ENCODE measurements around the gene SNX27.

Gene SNX27

DNA sequence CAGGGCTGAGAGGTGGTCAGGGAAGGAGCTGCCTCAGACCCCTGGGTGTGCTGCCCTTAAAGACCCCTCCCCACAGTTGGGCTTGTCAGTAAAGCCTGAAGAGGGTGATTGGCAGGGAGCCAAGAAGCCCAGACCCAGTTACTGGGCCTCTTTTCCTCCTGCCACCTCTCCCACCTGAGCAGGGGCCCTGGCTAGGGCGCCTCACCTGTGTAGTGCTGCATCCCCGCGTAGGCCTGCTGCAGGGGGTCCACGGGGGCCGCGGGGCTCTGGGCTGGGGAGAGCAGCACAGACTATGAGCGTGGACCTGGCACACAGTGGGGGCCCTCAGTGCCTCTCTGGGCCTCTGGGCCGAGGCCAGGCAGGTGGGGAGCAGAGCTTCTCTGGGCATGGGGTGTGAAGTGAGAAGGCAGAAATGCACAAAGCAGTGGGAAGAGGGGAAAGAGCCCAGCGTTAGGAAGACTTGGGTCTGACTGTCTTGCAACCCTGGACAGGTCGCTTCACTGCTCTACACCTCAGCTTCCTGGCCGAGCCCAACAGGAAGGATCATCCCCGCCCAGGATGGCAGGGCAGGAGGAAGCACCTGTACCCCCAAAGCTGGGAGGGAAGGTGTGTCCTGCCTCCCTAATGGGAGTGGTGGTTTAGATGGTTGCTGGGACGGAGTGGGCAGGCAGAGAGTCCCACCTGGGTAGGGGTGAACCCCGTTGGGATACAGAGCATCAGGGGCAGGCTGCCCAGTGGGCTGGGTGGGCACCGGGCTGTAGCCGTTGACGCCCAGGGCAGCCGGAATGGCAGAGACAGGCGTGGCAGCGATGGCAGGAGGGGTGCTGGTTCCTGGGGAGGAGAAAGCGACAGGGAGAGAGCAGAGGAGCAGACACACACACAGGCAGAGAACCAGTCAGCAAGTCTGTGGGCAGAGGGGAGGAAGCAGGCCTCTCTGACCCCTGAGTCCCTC is 94.9 kb downstream of the SNX27 start:
- DNase-seq = no peak

DNA sequence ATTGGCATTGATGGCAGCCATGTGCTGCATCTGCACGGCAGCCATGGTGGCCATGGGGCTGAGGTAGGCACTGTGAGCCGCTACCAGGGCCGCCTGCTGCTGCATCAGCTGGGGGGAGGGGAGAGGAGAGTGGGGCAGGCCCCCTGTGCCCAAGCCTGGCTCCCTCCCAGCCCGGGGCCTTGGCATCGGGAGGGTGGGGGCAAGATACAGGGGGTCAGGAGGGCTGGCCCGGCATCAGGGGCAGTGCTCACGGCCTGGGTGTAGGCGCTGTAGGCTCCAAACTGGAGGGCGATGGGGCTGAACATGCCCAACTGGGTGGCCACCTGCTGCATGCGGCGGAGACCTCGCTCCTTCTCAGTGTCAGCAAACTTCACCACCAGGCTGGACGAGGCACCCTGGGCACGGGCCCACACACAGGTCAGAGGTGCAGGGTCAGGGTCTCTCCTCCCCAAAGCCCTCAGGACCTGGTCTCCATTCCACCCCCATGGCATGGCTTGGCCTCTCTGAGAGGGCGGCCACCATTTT is 95.8 kb downstream of the SNX27 start:
- DNase-seq = no peak

DNA sequence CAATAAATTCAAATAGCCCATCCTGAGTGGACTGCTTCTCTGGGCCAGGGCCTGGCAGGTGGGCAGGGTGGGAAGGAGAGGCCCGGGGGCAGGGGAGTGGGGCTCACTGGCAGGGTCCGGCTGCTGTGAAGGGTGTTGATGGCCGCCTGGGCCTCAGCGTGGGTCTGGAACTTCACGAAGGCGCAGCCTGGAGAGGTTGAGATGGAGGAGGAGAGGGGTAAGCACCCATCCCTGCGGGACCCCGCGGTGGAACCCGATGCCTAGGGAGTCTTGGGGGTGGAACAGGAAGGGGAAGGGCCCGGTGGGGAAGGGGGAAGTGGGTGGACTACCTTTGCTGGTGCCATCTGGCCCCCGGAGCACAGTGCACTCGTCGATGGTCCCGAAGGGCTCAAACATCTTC is 97.0 kb downstream of the SNX27 start:
- no peak for DNase-seq

DNA sequence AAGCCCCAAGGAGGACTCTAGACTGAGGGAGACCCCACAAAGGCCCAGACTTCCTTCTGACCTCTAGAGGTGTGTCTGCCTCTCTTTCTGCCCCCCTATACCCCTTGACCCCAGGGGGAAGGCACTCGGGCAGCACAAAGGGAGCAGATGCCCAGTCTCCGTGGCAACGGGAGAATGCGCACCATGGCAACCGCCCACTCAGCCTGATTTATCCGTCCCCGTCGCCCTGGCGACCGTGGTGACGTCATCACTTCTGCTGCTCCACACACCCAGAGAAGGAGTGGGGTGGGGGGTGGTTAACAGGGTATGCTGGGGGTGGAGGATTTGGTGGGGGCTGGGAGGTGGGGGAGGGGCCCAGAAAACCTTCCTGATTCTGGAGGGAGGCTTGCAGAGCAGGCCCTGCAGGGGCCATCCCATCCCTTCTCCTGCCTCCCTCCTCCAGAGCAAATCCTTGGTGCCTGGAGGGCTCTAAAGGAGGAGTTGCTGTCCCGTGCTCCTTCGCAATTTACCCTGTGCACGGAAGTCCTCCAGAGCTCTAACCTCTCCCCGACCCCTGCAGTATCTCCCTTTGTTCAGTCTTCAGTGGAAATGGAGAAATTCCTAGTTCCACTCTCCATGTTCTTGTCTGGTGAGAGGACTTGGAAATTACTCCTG is 98.5 kb downstream of the SNX27 start:
- DNase-seq = no peak

DNA sequence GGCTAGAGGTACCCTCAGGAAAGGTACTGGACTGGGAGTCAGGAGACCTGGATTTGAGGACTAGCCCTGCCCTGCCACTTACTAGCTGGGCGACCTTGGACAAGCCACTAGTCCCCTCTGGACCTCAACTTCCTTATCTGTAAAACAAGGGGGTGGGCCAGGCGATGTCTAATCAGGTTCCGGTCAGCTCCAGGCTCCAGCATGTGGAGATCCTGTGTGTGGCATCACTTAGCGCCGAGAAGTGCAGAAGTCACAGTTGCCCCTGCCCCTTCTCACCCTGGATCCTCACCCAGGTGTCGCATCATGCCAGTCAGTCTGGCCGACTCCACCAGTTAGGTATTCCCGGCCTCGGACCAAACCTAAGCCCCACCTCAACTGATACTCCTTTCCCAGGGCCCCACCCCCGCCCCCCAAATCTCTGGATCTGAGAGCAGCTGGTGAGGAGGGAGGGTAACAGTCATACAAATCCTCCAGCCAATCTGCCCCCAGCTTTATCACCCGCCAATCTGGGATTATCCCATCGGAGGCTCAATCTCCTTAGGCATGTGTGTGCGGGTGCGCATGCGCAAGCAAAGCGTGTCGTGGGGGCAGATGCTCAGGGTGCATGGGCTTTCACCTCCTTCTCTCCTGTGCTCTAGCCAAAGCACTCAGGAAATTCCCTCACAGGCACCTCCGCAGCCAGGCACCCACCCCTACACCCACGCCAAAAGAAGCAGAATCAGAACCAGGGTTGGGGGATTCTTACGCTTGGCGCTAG is 99.4 kb downstream of the SNX27 start:
- no peak for DNase-seq

DNA sequence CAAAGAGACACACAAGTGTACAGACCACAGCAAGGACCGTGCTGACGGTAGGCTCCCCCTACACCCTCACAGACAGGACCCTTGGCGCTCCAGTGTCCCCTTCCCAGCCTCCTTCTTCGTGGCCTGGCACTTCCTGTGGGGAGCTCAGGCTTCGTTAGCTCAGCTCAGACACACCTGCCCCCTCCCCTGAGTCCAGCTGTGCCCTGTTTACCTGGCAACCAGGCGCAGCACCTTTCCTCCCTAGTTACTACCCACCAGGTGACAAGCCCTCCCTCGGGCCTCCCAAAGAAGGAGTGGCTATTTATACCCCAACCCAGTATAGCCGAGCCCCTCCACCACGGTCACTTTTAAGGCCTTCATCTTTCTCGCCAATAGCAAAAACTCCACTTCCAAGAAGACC is 100.1 kb downstream of the SNX27 start:
- DNase-seq = no peak

DNA sequence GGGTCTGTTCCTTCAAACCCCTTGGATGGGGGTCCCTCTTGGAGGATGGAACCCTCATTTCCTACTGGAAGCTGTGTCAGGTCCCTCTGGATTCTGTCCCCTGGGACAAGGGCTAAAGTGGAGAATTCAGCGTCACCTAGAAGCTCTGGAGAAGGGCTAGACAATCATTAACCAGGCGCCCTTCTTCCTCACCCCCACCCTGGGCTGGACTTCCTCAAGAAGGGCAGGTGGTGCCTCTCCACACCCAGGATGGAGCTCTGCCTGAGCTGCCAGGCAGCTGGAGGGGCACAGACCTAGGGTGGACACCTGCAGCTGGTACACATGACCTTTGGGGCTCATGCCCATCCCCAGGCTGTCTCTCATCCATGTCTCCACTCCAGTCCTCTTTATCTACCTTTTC is 101.2 kb downstream of the SNX27 start:
- no peak for DNase-seq

DNA sequence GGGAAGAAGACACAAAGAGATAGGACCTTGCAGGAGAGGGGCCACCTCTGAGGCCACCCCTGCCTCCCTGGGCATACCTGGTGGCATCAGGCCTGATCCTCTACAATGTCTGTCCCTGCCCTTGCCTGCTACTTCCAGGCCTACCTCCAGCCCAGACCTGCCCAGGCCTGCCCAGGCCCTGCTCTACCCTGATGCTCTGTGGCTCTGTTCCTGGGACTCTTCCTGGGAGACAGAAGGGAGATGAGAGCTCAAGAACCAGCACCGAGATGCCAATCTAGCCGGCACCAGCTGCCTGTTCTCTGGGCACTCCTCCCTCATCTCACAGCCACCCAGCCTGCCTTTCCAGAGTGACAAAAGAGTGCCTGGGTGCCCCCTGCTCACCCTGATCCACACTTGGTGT is 102.0 kb downstream of the SNX27 start:
- no peak for DNase-seq

DNA sequence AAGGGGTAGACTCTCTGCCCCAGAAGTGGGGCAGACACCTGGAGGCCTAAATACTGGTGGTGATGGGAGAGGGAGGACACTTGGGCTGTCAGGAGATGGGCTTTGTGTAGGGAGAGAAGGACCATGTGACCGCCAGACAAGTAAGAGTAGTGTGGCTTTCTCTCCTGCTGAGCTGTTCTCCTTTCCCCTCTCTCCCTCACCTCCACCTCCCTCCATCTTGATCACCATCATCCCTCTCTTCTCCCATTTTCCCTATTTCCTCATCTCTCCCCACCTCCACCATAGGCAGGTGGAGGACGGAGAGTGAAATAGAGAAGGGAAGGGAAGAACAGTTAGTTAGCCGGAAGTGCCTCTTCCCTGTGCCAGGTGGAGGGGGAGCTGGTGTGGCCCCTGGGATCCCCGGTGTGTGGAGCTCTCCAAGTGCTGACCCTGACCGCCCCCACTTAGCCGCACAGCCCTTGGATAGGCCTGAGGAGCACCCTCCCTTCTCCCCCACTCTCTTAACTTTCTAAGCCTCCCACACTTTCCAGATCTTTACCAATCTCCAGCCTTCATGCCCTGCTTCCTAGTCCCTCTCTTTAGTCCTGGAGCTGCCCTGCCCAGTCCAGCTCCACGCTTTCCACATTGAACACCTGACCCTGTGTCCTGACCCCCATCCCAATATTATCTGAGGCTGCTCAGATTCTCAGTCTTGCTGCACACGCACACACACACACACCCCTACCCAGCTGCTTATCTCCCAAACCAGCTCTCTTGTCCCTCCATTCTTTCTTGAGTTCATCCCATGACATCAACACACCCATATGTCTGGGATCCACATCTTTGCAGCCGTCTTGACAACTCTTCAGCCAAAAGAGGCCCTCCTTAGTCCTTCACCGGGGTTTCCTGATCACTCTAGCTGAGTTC is 103.2 kb downstream of the SNX27 start:
- no peak for DNase-seq

DNA sequence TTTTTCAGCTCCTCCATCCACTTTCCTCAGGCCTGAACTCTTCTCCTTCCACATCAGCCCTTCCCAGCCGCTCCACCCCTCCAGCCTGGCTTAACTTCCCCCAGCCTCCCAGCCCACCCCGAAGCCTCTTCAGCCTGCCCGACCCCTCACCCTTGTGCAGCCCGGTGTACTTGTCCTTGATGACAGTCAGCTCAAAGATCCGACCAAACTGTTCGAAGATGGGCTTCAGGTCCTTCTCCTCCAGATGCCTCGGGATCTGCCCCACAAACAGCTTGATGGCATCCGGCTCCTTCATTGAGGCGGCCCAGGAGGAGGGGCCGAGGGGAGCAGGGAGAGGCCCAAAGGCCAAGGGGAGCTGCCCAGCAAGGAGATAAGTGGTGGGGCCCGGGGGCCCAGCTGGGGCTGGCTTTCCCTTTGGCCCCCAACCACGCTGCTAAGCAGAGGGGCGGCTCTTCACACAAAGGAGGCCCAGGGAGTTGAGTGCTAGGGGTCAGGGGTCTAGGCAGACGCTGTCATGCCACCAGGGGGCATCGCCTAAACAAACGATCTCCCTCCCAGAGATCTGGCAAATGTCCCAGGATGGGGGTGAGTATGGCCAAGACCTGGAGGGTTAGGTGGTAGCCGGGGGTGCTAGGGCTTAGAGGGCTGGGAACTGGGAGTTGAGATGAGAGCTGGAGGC is 104.0 kb downstream of the SNX27 start:
- no peak for DNase-seq

DNA sequence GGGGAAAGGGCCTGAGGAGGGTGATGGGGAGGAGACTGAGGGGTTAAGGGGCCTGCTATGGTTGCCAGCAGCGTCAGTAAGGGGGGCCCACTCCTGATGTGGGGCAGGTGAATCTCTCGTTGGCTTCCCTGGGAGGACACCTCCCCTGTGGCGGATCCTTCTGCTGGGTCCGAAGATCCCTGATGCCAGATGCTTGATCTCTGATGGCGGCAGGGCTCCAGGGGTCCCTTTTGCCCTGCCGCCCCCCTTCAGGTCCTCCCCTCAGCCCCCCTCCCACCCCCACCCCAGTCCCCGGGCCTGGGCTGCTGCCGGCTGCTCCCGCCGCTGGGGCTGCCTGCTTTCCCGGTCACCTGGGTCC is 104.5 kb downstream of the SNX27 start:
- no peak for DNase-seq

DNA sequence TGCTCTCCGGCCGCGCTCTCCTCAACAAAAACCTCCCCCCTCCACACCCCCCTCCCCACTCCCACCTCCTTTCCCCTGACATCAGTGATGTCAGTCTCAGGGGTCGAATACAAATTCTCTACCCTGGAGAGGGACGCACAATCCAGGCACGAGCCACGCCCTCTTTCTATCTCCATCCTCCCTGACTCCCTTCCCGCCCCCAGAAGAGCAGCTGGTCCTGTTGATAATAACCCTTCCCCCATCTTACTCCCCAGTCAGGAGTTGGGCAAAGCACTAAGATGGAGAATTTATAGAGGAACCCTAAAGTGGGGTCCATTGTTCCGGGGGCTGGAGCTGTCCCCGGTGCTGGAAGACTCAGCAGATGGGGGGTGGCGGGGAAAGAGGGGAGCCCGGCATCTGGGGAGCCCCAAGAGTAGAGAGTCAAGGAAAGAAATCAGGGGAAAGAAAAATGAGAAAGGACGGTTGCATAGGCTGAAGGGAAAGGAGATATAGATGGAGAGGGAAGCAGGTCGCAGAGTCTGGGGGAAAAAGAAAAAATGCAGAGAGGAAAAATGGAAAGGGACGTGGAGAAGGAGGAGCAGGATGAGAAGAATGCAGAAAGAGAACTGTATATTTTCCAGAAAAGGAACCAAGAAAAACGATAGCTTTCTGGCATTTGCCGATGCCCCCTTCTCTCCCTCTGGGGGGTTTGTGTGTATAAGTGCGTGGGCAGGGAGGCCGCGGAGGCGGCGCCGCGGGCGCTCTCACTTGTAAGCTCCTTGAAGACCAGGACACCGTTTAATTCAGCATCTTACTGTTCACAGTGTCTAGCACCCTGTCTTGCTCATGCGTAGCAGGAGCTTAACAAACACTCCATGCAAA is 105.2 kb downstream of the SNX27 start, which contains the start of gene CELF3:
Gene CELF3, minus strand, starts transcription at position 33 of the 861 bp plus-strand sequence. CDS start 783 bp downstream, outside the sequence.
- no peak for DNase-seq

DNA sequence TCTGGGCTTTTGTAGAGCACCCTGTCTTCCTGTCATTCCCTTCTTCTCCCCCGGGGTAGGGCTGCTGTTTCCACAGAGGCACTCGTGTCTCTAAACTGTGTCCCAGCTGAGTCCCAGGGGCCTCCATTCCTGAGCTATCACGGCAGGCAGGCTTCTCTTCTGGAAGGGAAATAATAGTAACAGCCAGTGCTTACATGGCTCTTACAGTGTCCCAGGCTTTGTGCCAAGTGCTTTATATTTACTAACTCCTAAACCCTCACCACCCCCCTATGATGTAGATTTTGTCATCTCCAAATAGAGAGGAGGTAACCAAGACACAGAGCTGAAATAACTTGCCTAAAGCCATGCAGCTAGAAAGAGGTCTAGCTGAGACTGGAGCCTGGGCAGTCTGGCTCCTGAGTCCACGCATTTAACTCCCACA is 106.2 kb downstream of the SNX27 start:
- no peak for DNase-seq

DNA sequence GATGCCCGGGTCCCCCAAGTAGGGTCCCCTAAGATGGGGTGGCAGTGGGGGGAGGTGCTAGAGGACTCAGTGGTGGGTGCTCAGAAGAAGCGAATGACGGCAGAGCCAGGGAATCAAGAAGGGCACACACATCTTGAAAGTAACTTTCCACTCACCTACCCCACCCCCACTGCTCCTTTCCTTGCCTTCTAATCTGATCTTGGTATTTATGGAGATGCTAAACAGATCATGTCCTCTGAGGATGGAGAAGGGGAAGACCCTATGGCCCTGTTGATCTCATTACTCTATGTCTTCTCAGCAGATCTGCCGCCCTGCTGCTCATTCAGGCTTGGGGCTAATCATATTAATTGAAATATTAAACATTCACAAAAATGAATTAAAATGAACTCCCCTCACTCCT is 106.8 kb downstream of the SNX27 start:
- DNase-seq = no peak

DNA sequence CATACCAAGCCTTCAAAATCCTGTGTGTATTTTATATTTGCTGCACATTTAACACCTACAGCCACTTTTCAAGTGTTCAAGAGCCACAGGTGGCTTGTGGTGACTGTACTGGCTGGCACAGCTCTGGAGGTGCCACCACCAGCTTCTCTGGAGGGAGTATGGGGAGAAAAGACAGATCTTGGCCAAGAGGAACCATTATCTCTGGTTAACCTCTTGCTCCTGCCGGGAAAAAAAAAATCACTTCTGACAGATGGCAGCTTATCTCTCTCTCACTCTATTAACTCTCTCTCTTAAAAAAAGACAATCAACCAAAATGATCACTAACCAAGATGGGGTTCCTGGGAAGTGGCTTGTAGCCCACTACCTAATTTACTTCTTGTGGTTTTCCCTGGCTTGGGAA is 108.3 kb downstream of the SNX27 start:
- DNase-seq = no peak

DNA sequence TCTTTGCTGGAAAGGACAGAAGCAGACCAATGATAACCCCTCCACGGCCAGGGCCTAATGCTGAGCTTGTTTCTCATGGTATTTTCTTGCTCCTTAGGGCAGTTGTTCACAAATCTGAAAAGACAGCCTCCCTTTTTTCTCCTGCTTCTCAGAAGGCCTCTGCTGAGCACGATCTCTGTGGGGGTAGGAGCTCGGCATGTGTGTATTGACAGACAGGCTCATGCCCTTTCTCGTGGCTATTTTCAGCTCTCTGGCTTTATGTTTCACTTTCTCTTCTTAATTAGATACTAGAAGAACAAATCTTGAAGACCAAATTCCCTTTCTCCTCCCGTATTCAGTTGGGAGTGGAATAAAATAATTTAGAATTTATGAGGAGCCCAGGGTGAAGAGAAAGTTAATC is 108.7 kb downstream of the SNX27 start:
- no peak for DNase-seq

DNA sequence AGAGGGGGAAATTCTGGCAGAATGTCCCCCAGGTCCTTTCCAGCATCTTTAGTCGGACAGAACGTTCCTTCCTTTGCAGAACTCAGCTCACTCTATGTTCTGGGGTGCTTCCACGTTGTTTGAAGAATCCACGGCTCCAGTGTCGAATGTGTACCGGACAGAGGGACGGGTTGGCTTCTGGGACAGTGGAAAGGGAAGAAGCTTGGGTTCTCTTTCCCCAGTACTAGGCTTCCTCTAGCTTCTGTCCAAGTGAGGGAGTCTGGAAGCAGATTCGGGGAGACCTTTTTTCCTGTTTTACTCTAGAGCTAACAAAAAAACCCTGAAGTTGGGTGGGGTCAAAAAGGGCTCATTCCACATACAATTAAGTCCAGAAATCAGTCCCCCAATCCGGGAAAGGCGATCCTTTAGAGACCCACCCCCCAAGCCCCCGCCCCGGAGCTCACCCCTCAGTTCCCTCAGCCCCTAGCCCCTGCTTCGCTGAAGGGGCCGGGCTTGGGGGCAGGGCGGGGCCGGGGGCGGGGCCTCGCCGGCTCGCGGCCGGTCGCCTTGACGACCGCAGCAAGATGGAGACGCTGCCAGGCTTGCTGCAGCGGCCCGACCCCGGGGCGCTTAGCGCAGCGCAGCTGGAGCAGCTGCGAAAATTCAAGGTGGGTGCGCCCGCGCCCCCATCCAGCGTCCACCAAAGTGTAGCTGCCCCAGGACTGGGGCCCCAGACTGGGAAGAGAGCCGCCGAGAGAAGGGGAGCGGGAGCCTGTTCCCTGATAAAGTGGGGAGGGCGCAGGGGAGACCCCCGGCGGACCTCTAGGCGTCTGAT is 109.3 kb downstream of the SNX27 start, which contains the start of gene RIIAD1:
Gene RIIAD1, plus strand, starts transcription at position 549 of the 814 bp plus-strand sequence. Its CDS starts 15 bp downstream, at position 564.
- peak; percentile 21 for DNase-seq

DNA sequence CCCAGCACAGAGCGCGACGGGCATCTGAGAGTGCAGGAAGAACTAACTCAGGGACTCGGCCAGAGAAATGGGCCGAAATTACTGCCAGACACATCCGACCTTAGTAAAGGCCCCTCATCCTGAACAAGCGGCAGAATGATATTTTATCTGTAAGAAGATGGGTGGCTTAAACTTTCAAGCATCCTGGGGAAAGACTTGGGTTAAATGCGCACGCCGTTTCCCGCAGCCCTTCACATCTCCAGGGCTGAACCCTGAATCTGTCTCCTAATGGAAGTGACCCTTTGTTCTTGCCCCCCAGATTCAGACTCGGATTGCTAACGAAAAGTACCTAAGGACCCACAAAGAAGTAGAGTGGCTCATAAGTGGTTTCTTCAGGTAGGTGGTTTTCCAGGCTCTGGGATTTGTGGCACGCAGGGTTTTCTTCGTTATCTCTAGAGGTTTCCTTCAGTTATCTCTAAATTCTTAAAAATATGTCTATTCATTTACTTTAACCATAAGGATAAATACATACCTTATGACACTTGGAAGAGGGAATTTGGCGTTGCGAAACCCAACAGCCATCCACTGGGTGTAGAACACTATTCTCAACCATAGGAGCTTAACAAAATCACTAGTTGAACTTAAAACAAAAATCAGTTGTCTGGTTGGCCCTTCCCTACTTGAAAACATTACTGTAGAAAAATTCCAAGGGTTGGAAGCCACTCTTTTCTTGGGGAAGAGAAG is 110.1 kb downstream of the SNX27 start:
- DNase-seq = no peak

Data from effector CD8-positive, alpha-beta T cell (primary cell).